A549 (cell line): ENCODE measurements around the gene UHRF2. TPM values are rescaled to one million over a fixed set of nuclear protein-coding genes. Genes with fewer than 3 reads are reported as not detected.
"Not testable (repeated sequence)": the region's sequence is repeated elsewhere in the genome, so short reads cannot be mapped to it uniquely, and the experiment has no call there.

ENCODE experiments used
- ATAC-seq, 2 experiments: fragments of 200-7000 bp in 1 of 2; fragments of >200 bp in 1 of 2; cut with Nextera tagmentation in 1 of 2; cut with Tn5 transposase in 1 of 2; 3 replicates each; pipeline versions ENCODE4 v1.8.0 to v1.9.1; 2018 to 2020; ENCODE audit warnings: mild to moderate bottlenecking in 1 of 2, moderate library complexity in 1 of 2
- CTCF ChIA-PET: fragments of 300-600 bp; sonication (Branson Sonifier 250); formaldehyde crosslinking; extraction: SDS; loops from one replicate; lab custom pipeline; 2021; ENCODE audit warnings: antibody characterized with exemption, inconsistent platforms; lab: Yijun Ruan, JAX
- POLR2A ChIA-PET: fragments of 350-600 bp; formaldehyde crosslinking; extraction: SDS; loops from one replicate; lab custom pipeline; 2021; ENCODE audit warnings: antibody characterized with exemption, inconsistent platforms; lab: Yijun Ruan, JAX
- DNase-seq, 2 experiments: peaks; one replicate each; pipeline versions ENCODE4 v3.0.0 to v3.0.0-alpha.2; 2011 to 2016; ENCODE audit warnings: low read depth in 1 of 2, low spot score in 1 of 2
- FAIRE-seq: peaks from 2 replicates; lab custom pipeline; 2011; peaks lifted over from hg19 to GRCh38; lab: Jason Lieb, UNC
- H3K27ac ChIP-seq, 2 experiments: fragments of >200 bp; sonication (Bioruptor Twin); formaldehyde crosslinking; 3 replicates each; pipeline ENCODE4 v1.5.1; 2016 to 2017
- H3K4me1 ChIP-seq: fragments of >200 bp; sonication (Bioruptor Twin); formaldehyde crosslinking; 3 replicates; pipeline ENCODE4 v1.6.1; 2016
- H3K4me2 ChIP-seq: fragments of >200 bp; sonication (Bioruptor Twin); formaldehyde crosslinking; 3 replicates; pipeline ENCODE4 v1.6.1; 2016
- H3K4me3 ChIP-seq: fragments of >200 bp; sonication (Bioruptor Twin); formaldehyde crosslinking; 3 replicates; pipeline ENCODE4 v1.5.1; 2016
- H3K9me3 ChIP-seq: fragments of >200 bp; sonication (Bioruptor Twin); formaldehyde crosslinking; 3 replicates; pipeline ENCODE4 v1.6.1; 2016
- CHD2 ChIP-seq: fragments of 150-350 bp; IDR thresholded peaks from 2 replicates; pipeline ENCODE4 v1.6.1; 2014; ENCODE audit warnings: low read length; ENCODE audit not compliant: partially characterized antibody
- EHMT2 ChIP-seq: fragments of 200-600 bp; sonication (generic); IDR thresholded peaks from 2 replicates; pipeline ENCODE4 v1.6.1; 2016; ENCODE audit warnings: antibody characterized with exemption, low read depth, mild to moderate bottlenecking, moderate library complexity
- ESRRA ChIP-seq: fragments of 150-350 bp; IDR thresholded peaks from 2 replicates; pipeline ENCODE4 v1.6.1; 2014; ENCODE audit warnings: mild to moderate bottlenecking, low read length, borderline replicate concordance
- FOSB ChIP-seq: fragments of 250-450 bp; sonication (Bioruptor Pico); IDR thresholded peaks from 2 replicates; pipeline ENCODE4 v1.5.0; 2020; ENCODE audit warnings: mild to moderate bottlenecking, moderate library complexity
- FOSL2 ChIP-seq, 2 experiments: fragments of 450-650 bp in 1 of 2; fragments of >200 bp in 1 of 2; sonication (Bioruptor Twin) in 1 of 2; formaldehyde crosslinking; IDR thresholded peaks; 2 replicates each; pipeline versions ENCODE4 v1.5.0 to v1.6.1; 2016 to 2020; ENCODE audit warnings: mild to moderate bottlenecking in 1 of 2, moderate library complexity in 1 of 2
- FOXS1 ChIP-seq: fragments of 250-450 bp; sonication (Bioruptor Pico); IDR thresholded peaks from 2 replicates; pipeline ENCODE4 v1.5.0; 2020; ENCODE audit warnings: mild to moderate bottlenecking, moderate library complexity
- GATA3 ChIP-seq: IDR thresholded peaks from 2 replicates; pipeline ENCODE4 v1.6.1; 2012; ENCODE audit warnings: borderline replicate concordance
- HEYL ChIP-seq: fragments of 250-450 bp; sonication (Bioruptor Pico); IDR thresholded peaks from 2 replicates; pipeline ENCODE4 v1.8.0; 2021; ENCODE audit warnings: mild to moderate bottlenecking, moderate library complexity
- HOXB5 ChIP-seq: fragments of 250-450 bp; sonication (Bioruptor Pico); IDR thresholded peaks from 2 replicates; pipeline ENCODE4 v1.5.0; 2020; ENCODE audit warnings: mild to moderate bottlenecking, moderate library complexity
- KDM1A ChIP-seq: fragments of 200-600 bp; sonication (generic); IDR thresholded peaks from 2 replicates; pipeline ENCODE4 v1.6.1; 2016; ENCODE audit warnings: low read depth, mild to moderate bottlenecking
- MAZ ChIP-seq: fragments of 150-350 bp; IDR thresholded peaks from 2 replicates; pipeline ENCODE4 v1.6.1; 2014; ENCODE audit warnings: antibody characterized with exemption, low read depth, low read length, borderline replicate concordance
- NFE2L2 ChIP-seq: fragments of 150-350 bp; conservative IDR thresholded peaks from 2 replicates; pipeline ENCODE4 v1.6.1; 2014; ENCODE audit warnings: low read length
- NPAS2 ChIP-seq: fragments of 250-450 bp; sonication (Bioruptor Pico); IDR thresholded peaks from 2 replicates; pipeline ENCODE4 v1.8.0; 2022; ENCODE audit warnings: mild to moderate bottlenecking, moderate library complexity, borderline replicate concordance
- POLR2A ChIP-seq: IDR thresholded peaks from 2 replicates; pipeline ENCODE4 v1.6.1; 2012; ENCODE audit warnings: mild to moderate bottlenecking, low read length
- RAD21 ChIP-seq, 2 experiments: fragments of >200 bp in 1 of 2; sonication (Bioruptor Twin) in 1 of 2; formaldehyde crosslinking in 1 of 2; IDR thresholded peaks in 1 of 2; conservative IDR thresholded peaks in 1 of 2; 2 replicates in 1 of 2; 3 replicates in 1 of 2; pipeline ENCODE4 v1.6.1; 2012 to 2018; ENCODE audit warnings: inconsistent platforms in 1 of 2
- RCOR1 ChIP-seq: fragments of 150-350 bp; IDR thresholded peaks from 2 replicates; pipeline ENCODE4 v1.6.1; 2014; ENCODE audit warnings: antibody characterized with exemption, low read length, low read depth
- ZC3H11A ChIP-seq: fragments of 450-650 bp; IDR thresholded peaks from 2 replicates; pipeline ENCODE4 v1.6.1; 2014; ENCODE audit warnings: antibody characterized with exemption, mild to moderate bottlenecking
- ZNF302 ChIP-seq: fragments of 250-450 bp; sonication (Bioruptor Pico); IDR thresholded peaks from 2 replicates; pipeline ENCODE4 v1.9.0; 2021; ENCODE audit warnings: inconsistent platforms, mild to moderate bottlenecking, moderate library complexity
- WGBS: methylation state at CpG from one replicate; pipeline ENCODE4 v1.1.6; 2017; ENCODE audit errors: missing lambda C conversion rate; 5-methylcytosine and 5-hydroxymethylcytosine counted together
- polyA plus RNA-seq, 4 experiments: library from polyadenylated mRNA; depleted of rRNA in 3 of 4; stranded (reverse); fragments of >200 nt; fragmentation: RNase III in 1 of 4; extraction: RNeasy Plus Mini Kit Qiagen cat#74134 plus additional on column Dnase treatment in 1 of 4; gene quantifications; 2 replicates in 3 of 4; 3 replicates in 1 of 4; pipeline ENCODE4 v1.2.3, GENCODE V29; 2011 to 2017
- TF ChIP-seq, protein P1 (sequence below): fragments of >200 bp; sonication (Bioruptor Twin); formaldehyde crosslinking; IDR thresholded peaks from 3 replicates; pipeline ENCODE4 v1.6.1; 2016

Gene UHRF2
- polyA plus RNA-seq, 2 of the 4 experiments (the other 2 are of a cell fraction): 28.6 to 74.3 TPM

DNA sequence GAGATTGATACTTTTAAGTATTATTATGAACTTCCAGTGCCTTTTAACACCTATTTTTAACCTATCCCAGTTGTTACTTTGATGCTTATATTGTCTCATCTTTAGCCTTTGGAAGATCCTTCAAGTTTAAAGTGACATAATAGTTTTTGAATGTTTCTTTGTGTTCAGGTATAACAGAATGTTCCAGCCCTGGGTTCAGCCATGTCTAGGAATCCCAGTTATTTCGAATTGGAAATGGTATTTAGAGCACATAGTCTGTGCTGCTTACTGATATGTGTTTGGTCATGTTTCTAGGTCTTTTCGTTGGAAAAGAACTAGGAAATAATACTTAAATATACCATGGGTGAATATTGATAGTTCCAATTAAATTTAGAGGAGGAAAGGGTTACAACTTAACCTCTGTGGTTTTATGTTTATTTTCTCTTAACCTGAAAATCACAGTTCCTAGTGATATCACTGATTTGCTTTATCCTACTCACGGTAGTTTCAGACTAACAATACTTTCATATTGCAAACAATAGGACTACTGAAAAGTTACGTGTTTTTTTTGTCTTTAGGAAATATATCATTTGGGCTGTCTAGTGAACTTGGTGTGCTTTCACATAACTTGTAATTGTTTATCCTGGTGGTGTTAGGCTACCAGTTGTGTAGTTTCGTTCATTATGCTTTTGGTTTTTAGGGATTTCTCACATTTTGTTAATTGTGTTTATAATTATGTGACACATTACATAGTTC is 37.8 kb downstream of the UHRF2 start:
- WGBS: 77% methylated on average over 5 of the region's 5 CpGs
- CTCF ChIA-PET: interaction anchor here (0.6 to 0.7 kb wide), 2 partner anchors 80 to 445 kb away, joined by 3 read pairs; no protein-coding TSS in a partner anchor
- Histone ChIP-seq H3K4me1 (peaks cover 15% of the 10 kb centered on the region; the same call in 2 of the 3 replicates), H3K9me3 (no peaks in the 10 kb centered on the region), H3K27ac (peak overlapping the region in 1 of 2 experiments; percentile 8; a peak in 1 of 6 replicates), H3K4me2 (no peak overlapping the region; the same call in 2 of the 3 replicates), H3K4me3 (no peak overlapping the region)
- ATAC-seq (no peak), FAIRE-seq (no peak), DNase-seq (no peak)
- POLR2A ChIA-PET: no interaction called here
- TF ChIP-seq POLR2A: no peak
- TF ChIP-seq GATA3: no peak
- no peak for TF ChIP-seq FOSB (CRISPR knock-in tag)
- TF ChIP-seq FOXS1 (CRISPR knock-in tag): no peak
- no peak for TF ChIP-seq ZC3H11A
- TF ChIP-seq NFE2L2: no peak
- TF ChIP-seq KDM1A: no peak
- TF ChIP-seq, protein P1, sequence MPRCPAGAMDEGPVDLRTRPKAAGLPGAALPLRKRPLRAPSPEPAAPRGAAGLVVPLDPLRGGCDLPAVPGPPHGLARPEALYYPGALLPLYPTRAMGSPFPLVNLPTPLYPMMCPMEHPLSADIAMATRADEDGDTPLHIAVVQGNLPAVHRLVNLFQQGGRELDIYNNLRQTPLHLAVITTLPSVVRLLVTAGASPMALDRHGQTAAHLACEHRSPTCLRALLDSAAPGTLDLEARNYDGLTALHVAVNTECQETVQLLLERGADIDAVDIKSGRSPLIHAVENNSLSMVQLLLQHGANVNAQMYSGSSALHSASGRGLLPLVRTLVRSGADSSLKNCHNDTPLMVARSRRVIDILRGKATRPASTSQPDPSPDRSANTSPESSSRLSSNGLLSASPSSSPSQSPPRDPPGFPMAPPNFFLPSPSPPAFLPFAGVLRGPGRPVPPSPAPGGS: no peak
- TF ChIP-seq RCOR1: no peak
- TF ChIP-seq HOXB5: no peak
- TF ChIP-seq ZNF302 (CRISPR knock-in tag): no peak
- no peak for TF ChIP-seq MAZ
- TF ChIP-seq ESRRA: no peak
- no peak for TF ChIP-seq RAD21 (conservative IDR thresholded peaks at IDR 0.05 in 1 of 2, IDR thresholded peaks at IDR 0.05 in 1 of 2)
- no peak for TF ChIP-seq NPAS2 (CRISPR knock-in tag)
- no peak for TF ChIP-seq HEYL
- no peak for TF ChIP-seq EHMT2
- TF ChIP-seq CHD2: no peak
- TF ChIP-seq FOSL2 (IDR thresholded peaks at IDR 0.05): no peak
- TF ChIP-seq FOSL2 (CRISPR knock-in tag; IDR thresholded peaks at IDR 0.05): no peak

DNA sequence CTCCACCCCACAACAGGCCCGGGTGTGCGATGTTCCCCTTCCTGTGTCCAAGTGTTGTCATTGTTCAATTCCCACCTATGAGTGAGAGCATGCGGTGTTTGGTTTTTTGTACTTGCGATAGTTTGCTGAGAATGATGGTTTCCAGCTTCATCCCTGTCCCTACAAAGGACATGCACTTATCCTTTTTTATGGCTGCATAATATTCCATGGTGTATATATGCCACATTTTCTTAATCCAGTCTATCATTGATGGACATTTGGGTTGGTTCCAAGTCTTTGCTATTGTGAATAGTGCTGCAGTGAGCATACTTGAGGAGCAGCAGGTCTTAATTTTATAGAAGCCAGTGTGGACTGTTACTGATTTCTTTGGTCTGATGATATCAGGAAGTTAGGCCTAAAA is 42.3 kb downstream of the UHRF2 start:
- WGBS: 91% methylated on average over 4 of the region's 4 CpGs
- FAIRE-seq: not testable (repeated sequence)
- CTCF ChIA-PET: interaction anchor here (0.6 kb wide), 1 partner anchor 21 kb away, joined by 4 read pairs; no protein-coding TSS in a partner anchor

DNA sequence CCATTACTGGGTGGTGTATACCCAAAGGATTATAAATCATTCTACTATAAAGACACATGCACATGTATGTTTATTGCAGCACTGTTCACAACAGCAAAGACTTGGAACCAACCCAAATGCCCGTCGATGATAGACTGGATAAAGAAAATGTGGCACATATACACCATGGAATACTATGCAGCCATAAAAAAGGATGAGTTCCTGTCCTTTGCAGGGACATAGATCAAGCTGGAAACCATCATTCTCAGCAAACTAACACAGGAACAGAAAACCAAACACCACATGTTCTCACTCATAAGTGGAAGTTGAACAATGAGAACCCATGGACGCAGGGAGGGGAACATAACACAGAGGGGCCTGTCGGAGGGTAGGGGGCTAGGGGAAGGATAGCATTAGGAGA is 45.7 kb downstream of the UHRF2 start:
- H3K4me1 ChIP-seq, FAIRE-seq, H3K9me3 ChIP-seq, POLR2A ChIA-PET, DNase-seq, ATAC-seq, H3K4me2 ChIP-seq, CTCF ChIA-PET, H3K27ac ChIP-seq, H3K4me3 ChIP-seq: not testable (repeated sequence)
- 88% methylated on average over 4 of the region's 4 CpGs for WGBS

More for the DNA sequence above, 42.3 kb downstream of the UHRF2 start:
- POLR2A ChIA-PET, H3K27ac ChIP-seq, H3K4me3 ChIP-seq, H3K4me2 ChIP-seq, H3K4me1 ChIP-seq, DNase-seq, ATAC-seq, H3K9me3 ChIP-seq: not testable (repeated sequence)

DNA sequence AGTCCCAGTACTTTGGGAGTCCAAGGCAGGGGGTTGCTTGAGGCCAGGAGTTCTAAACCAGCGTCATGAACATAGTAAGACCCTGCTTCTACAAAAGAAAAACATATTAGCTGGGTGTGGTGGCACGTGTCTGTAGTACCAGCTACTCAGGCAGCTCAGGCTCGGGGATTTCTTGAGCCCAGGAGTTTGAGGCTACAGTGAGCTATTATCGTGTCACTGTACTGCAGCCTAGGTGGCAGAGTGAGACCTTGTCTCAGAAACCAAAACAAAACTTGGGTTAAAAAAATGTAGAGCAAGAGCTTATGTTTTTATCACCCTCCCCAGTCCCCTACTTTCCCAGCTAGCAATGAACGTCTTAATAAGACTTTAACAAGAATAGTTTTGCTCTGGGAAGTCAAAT is 46.7 kb downstream of the UHRF2 start:
- POLR2A ChIA-PET: no interaction called here
- no peak overlapping the region for H3K27ac ChIP-seq
- no peaks in the 10 kb centered on the region for H3K4me1 ChIP-seq
- no peak overlapping the region for H3K4me3 ChIP-seq
- CTCF ChIA-PET: interaction anchor here (0.8 to 1.4 kb wide), 2 partner anchors 9 to 44 kb away, joined by 3 to 4 read pairs; no protein-coding TSS in a partner anchor
- H3K4me2 ChIP-seq: no peak overlapping the region
- TF ChIP-seq HOXB5: no peak
- no peaks in the 10 kb centered on the region for H3K9me3 ChIP-seq
- FAIRE-seq: no peak
- DNase-seq: no peak
- 94% methylated on average over 5 of the region's 5 CpGs for WGBS
- ATAC-seq: no peak
